HG03342 (cell line): ENCODE results near the gene NRXN3.

Experiments used
- ATAC-seq: cut with Tn5 transposase; IDR thresholded peaks from one replicate; pipeline ENCODE4 v1.9.1; 2021; ENCODE audit warnings: mild to moderate bottlenecking, moderate library complexity; ENCODE audit not compliant: unreplicated experiment

The NRXN3 gene

GRCh38 chr14:78617735-78618134 lies 447.6 kb downstream of the NRXN3 start:
- ATAC-seq = no peak

GRCh38 chr14:78618368-78618767 lies 448.2 kb downstream of the NRXN3 start:
- ATAC-seq = no peak

- ATAC-seq = no peak
Observed at GRCh38 chr14:78627114-78627513, 456.9 kb downstream of the NRXN3 start.

GRCh38 chr14:78631551-78631950 lies 461.4 kb downstream of the NRXN3 start:
- ATAC-seq = no peak

DNA sequence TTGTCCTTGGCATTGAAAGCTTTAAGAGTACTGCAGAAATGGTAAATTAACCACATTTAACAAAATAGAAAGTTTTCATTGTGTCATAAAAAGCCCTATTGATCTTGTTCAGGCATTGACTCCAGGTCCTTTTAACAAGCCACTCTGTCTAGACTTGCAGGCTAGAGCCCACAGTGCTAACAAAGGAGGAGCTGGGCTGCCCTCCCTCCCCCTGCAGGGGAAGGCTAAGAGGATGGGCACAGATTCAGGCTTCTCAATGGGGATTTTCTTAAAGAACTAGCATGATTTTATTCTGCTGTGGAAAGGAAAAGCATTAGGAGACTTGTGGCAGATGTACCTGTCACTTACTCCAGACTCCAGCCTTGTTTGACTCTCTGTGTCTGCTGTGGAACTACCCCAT lies 463.6 kb downstream of the NRXN3 start:
- ATAC-seq = no peak

DNA sequence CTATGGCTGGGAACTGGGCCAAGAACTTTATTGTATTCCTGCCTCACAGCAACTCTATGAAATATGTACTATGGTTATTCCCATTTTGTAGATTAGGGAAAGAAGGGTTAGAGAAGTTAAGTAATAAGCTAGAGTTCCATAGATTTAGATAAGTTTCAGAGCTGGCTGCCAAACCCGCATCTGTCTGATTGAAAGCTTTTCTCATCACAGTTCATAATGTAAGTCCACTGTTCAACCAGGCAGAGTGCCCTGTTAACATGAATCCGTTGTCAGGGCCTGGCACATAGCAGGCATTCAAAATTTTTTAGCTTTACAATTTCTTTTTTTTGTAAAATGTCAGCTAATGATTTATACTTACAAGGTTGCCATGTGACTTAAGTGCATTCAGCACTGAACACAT lies 467.3 kb downstream of the NRXN3 start:
- ATAC-seq = no peak

GRCh38 chr14:78637908-78638475 lies 467.8 kb downstream of the NRXN3 start:
- no peak for ATAC-seq

DNA sequence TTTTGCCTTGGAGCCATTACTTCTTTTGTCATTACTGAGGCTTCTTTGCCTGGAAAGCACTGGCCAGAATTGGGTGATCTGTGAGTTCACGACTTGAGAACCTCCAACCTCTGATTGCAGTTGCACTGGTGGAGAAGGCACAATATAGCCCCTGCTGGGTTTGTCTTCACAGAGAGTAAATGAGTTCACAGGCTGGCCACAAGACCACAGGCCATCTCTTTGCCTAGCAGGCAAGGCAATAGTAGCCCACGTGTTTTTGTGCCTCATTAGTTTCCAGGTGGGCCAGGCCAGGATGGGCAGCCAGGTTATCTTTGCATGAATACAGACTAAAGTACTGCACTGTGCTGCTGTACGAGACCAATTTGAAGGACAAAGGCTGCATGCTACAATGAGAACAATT lies 468.8 kb downstream of the NRXN3 start:
- ATAC-seq = no peak

- no peak for ATAC-seq
Observed at GRCh38 chr14:78644824-78645559, 474.8 kb downstream of the NRXN3 start.

- ATAC-seq = no peak
Observed at GRCh38 chr14:78652727-78653126, 482.6 kb downstream of the NRXN3 start.

DNA sequence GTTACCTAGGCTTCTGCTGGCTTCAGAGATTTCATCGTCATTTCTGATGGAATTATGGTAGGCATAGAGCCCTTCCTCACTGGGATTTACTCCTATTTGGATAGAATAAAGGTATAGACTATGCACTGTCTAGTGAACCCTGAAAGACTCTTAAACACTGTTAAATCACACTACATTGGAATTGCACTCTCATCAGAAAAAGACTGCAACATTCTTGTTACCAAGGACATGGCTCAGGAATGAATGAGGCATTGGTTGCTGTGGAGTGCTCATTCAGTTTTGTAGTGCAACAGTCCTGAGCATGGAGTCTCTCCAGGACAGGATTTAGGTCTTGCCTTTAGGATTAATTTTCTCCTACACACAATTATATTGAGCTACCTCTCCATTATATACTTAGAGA lies 483.0 kb downstream of the NRXN3 start:
- ATAC-seq = no peak

DNA sequence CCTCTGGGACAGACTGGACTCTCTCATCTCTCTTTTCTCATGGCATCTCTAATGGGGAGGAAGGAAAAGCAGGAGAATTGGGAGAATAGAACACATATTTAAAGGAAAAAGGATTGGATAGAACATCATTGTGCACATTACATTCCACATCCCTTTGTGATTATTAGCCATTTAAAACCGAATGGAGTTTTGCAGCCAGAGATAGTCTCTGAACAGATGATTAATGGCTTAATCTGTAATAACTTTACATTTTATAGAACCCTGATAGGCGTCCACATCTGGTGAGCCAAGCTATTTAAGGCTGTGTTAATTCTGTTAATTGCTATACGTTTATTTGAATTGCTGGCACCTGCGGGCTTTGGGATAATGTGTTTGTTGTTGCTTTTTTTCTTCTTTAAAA lies 487.3 kb downstream of the NRXN3 start:
- ATAC-seq = no peak

GRCh38 chr14:78664841-78665240 lies 494.7 kb downstream of the NRXN3 start:
- no peak for ATAC-seq

DNA sequence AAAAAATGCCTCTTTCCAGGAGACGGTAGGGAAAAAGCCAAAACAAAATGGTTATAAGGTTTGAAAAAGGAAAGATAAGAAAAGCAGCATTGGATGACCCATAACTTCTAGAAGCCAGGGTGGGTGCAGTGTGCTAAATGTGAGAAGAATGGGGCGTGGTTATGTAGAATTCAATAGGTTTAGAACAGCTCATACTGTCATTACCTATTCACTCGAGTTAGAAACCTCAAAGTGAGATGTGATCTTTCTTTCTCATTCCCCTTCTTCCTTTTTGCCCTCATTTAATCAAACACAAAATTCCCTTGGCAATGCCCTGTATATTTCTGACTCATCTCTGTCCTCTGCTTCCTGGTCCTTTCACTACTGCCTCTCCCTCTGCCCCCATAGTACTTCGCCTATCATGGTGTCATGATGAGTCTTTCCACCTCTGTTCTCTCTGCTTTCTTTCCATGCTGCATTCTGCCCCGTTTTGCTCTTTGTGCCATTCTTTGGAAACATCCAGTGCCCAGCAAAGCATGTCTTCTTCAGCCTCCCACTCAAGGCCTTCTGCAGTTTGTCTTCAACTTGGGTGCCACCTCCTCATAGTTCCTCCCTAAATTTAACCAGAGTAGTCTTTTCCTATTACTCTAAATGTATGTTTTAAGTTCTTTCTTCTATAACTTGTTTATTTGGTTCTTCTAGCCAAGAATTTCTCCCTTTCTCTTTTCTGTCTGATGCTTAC lies 496.3 kb downstream of the NRXN3 start:
- no peak for ATAC-seq

- ATAC-seq = no peak
Observed at GRCh38 chr14:78667141-78667540, 497.0 kb downstream of the NRXN3 start.

- ATAC-seq = no peak
Observed at GRCh38 chr14:78673845-78674244, 503.7 kb downstream of the NRXN3 start.

DNA sequence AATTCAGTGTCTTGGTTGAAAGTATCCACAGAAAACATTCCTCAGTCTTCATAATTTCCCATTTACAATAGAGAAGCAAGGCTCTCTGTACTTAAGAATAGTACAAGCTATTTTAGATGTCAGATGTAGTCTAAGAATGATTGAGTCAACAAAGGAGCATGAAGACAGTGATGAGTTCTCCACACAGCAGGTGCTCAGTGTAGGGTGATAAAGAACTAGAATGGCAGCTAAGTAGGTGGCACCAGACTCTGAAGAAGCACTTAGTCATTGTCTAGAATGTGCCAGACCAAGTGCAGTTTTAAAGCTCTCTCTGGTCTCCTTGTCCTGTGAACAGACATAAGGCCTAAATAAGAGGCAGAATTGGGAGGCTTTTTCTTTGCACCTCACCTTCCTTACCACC lies 504.6 kb downstream of the NRXN3 start:
- ATAC-seq = no peak

GRCh38 chr14:78683206-78683605 lies 513.0 kb downstream of the NRXN3 start:
- no peak for ATAC-seq

DNA sequence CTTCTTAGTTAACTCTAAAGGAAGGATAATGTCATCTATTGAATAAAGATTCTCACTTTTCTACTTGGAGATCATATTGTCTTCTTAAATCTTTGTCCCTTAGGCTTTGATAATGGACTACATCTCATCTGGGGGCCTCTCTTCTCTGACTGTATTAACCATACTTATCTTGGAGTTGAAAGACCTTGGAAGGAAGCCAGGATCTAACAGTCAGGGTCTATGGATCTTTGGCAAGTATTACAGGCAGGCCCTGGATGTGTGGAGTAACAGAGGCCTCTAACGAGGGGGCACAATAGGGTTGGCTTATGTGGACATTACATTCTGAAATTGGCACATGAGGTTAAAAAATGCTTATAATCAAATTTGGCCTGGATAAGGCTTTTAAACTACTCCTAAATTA lies 513.8 kb downstream of the NRXN3 start:
- ATAC-seq = no peak

GRCh38 chr14:78688503-78688902 lies 518.3 kb downstream of the NRXN3 start:
- no peak for ATAC-seq

GRCh38 chr14:78690836-78691235 lies 520.7 kb downstream of the NRXN3 start:
- ATAC-seq = no peak

DNA sequence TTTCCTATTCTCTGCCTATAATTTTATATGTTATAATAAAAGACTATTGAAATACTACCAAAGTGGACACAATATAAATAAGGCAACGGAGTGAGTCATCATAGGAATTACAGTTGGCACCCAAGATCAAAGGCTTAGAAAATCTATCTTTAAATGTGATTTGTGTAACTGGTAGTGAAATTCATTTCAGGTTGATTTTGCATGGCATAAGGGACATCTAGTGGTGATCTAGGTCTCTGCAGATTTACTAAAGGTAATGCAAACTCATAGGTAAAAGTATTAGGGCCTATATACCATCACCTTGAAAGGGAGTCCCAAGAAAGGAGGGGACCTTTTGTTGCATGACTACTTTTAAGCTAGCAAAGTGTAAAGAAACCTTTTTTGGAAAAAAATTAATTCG lies 527.2 kb downstream of the NRXN3 start:
- no peak for ATAC-seq
